T-helper 1 cell treated with Interleukin-12 subunit alpha and Interleukin-12 subunit beta and Interleukin-4 antibody, amounts not matched to agents 30 ng/mL and 1 ng/mL, for 36 hours (primary cell): ENCODE data around the gene MXI1. TPM values are rescaled to one million over a fixed set of nuclear protein-coding genes. Genes with fewer than 3 reads are reported as not detected.
"Not testable (repeated sequence)": the region's sequence is repeated elsewhere in the genome, so short reads cannot be mapped to it uniquely, and the experiment has no call there.

Experiments
- intact Hi-C: fragments of 100-400 bp; cut with micrococcal nuclease; formaldehyde crosslinking; loops from one replicate; pipeline ENCODE4 v1.15.1; 2024
- total RNA-seq: library from RNA; stranded (reverse); gene quantifications from 2 replicates; pipeline ENCODE4 v1.2.3, GENCODE V29; 2022

Gene MXI1
- total RNA-seq, 1 donor from 2014 or later = 16.7 TPM

GRCh38 chr10:110269374-110270318 is 62.2 kb downstream of the MXI1 start:
- intact Hi-C loops = loop anchor here (2.0 kb wide), 2 partner anchors 17 to 41 kb away; no protein-coding TSS in a partner anchor

DNA sequence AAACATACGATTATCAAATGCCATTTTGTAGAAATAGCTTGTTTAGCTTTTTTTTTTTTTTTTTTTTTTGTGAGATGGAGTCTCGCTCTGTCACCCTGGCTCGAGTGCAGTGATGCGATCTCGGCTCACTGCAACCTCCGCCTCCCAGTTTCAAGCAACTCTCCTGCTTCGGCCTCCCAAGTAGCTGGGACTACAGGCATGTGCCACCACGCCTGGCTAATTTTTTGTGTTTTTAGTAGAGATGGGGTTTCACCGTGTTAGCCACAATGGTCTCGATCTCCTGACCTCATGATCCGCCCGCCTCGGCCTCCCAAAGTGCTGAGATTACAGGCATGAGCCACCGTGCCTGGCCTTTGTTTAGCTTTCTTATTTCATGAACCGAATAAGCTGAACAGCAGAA is 65.6 kb downstream of the MXI1 start:
- intact Hi-C loops = not testable (repeated sequence)

GRCh38 chr10:110273474-110273873 is 66.1 kb downstream of the MXI1 start:
- intact Hi-C loops = no loop called here

DNA sequence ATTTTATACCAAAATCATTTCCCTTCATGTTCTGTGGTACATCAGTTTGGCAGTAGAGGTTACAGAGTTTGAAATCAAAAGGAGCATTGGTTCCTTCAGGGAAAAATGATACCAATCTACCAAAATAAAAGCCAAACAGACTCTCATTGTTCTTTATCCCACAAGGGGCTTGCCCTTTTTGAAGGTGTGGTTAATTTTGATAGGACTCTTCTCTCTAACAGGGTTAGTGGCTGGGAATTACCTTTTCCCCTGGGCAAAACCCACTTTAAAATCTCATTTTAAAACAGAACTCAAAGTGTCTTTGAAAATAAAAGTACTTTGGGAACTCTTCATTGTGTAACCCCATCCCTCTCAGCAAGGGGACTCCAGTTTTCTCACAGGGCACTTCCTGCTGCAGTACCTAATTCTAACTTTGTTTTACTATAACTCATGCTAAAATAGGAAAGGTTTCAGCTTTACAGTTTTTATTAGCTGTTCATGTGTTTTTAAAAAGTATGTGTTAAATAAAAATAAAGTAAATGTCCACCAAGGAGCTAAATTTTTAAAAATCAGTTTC is 66.7 kb downstream of the MXI1 start:
- intact Hi-C loops = no loop called here

- intact Hi-C loops = no loop called here
Observed at GRCh38 chr10:110274647-110275046, 67.2 kb downstream of the MXI1 start.

DNA sequence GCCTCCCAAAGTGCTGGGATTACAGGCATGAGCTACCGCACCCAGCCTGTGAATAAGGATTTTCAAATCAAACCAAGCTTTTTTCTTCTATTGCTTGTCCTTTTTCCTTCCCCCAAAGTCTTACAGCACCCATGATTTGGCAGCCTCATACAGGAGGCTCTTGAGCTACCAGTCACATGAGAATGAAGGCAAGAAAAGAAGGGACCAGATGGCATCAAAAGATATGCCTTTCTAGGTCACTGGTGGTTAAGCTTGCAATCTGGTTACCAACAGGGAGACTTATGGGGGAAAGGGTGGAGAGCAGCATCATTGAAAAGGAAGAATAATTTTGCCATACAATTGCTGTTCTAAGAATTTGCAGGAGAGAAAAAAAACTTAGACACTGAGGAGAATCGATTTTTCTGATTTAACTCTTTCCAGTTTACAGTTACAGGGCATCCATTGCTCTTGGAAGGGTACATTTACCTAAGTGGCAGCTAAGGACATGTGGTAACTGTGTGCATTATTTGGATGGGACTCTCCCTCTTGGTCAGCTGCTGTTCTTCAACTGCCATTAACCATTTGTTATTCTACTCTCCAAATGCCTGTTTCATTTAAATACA is 67.8 kb downstream of the MXI1 start:
- intact Hi-C loops = no loop called here

DNA sequence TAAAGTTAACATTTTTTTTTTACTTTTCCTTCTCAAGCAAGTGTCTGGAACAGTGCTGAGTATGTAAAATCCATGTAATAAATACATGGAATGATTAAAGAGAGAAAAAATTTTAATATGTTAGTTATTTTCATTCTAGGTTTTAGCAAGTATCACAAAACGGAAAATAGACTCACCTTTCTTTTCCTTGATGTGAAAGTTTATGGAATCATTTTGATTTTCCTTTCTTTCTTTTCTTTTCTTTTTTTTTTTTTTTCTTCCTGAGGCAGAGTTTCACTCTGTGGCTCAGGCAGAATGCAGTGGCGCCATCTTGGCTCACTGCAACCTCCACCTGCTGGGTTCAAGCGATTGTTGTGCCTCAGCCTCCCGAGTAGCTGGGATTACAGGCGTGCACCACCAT is 69.2 kb downstream of the MXI1 start:
- intact Hi-C loops = no loop called here

- intact Hi-C loops = no loop called here
Observed at GRCh38 chr10:110277591-110277990, 70.2 kb downstream of the MXI1 start.

DNA sequence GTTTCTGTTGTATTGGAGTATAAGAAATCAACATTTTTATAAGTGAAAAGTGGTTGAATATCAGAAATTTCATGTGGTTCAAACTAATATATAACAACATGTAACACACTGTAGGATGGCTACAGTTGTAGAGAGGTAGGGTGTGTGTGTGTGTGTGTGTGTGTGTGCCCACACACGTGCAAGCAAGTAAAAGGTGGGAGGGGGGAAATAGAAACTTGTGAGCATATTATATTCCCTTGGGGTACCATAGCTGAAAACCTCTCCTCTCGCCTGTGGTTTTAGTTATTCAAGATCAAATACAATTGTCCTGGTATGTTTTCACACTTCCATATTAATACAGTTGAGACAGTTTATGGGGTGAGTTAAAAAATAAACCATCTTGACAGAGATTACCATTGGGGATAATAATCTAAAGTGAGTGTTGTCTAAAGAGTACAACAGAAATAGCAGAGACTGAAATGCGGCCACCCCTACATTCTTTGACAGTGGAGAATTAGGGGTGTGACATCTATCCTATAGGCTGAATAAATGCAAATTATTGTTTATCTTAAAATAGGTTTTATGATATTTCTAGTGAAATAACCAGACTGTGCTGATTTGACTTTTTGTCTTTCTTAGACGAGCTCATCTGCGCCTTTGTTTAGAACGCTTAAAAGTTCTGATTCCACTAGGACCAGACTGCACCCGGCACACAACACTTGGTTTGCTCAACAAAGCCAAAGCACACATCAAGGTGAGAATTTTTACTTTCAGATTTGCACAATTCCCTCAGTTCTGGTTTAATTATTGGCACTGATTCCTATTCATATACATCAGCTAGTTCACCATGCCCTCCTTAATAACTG is 71.4 kb downstream of the MXI1 start:
- intact Hi-C loops = loop anchor here (1.0 kb wide), 5 partner anchors 51 to 394 kb away; no protein-coding TSS in a partner anchor

DNA sequence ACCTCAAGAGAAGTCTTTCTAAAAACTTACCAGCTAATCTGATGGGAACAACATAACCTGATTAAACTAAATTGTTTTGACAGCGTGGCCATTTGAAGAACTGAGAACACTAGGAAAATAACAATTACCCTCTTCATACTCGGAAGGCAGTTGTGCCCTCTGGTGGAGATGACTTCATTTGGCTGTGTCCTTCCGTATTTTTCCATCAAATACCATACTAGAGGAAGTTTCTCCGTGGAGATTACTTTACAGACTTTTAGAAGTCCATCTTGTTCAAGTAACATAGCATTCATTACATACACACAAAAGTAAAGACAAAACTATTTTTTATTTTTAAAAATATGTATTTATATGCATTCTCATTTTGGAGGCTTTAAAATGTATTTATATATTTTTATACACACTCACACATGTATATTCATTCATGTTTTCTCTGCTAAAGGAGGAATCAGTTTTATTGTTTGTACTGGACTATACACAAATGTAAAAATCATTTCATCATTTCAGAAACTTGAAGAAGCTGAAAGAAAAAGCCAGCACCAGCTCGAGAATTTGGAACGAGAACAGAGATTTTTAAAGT is 72.1 kb downstream of the MXI1 start:
- intact Hi-C loops = loop anchor here (1.0 kb wide), 5 partner anchors 52 to 395 kb away; no protein-coding TSS in a partner anchor

GRCh38 chr10:110284262-110284661 is 76.9 kb downstream of the MXI1 start:
- intact Hi-C loops = no loop called here

- intact Hi-C loops = no loop called here
Observed at GRCh38 chr10:110285501-110285900, 78.1 kb downstream of the MXI1 start.

- intact Hi-C loops = no loop called here
Observed at GRCh38 chr10:110286841-110287240, 79.4 kb downstream of the MXI1 start.

- intact Hi-C loops = no loop called here
Observed at GRCh38 chr10:110296966-110297365, 89.6 kb downstream of the MXI1 start.

DNA sequence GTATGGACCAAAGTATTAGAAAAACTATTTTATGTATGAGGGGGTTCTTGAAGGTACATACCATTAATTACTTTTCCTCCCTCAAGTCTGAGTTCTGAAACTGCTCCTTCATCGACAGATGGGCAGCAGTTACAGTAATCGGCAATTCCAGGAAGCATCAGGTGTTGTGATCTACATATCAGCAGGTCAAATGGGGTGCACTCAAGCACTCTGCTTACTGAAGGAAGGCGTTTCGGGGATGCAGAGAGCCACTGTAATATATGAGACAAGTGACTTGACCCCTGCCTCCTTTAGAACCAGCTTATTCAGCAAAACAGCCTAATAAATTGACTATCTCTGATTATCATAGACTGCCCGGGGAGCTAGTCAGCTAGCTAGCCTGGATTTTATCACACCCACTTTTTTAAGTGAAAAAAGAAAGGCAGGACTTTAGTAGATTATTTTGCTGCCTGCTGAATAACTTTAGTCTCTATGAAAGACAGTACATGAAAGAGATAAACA is 93.1 kb downstream of the MXI1 start:
- intact Hi-C loops = loop anchor here (10.0 kb wide), 2 partner anchors 444 to 1884 kb away; partner anchors contain the start of gene GPAM

GRCh38 chr10:110303681-110304080 is 96.3 kb downstream of the MXI1 start:
- intact Hi-C loops = loop anchor here (1.0 to 10.0 kb wide), 7 partner anchors 78 to 1881 kb away; partner anchors contain the start of gene GPAM

GRCh38 chr10:110304394-110304779 is 97.0 kb downstream of the MXI1 start:
- intact Hi-C loops = loop anchor here (1.0 to 10.0 kb wide), 7 partner anchors 79 to 1880 kb away; partner anchors contain the start of gene GPAM

DNA sequence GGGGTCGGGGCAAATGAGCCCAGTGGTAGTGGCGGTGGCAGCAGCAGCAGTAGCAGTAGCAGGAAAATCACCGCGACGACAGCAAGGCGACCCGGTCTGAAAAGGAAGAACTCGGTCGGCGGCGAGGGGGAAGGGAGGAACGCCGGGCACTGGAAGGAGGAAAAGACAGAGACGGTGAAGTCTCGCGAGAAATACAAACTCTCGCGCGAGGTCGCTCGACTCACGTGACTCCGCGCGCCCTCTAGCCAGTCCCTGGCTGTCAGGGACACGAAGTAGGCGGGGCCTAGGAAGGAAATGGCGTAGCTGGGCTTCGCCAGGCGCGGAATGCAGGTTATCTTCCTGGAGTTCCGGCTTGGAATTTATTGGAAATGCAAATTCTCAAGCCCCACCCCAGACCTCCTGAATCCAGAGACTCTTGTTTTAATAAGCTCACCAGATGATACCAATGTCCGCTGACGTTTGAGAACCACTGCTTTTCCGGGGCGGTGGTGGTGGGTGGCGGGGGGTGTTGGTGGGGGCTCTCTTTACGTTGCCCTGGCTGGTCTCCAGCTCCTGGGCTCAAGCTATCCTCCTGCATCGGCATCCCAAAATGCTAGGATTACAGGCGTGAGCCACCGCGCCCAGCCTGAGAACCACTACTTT is 97.5 kb downstream of the MXI1 start, which contains the start of gene SMNDC1:
SMNDC1 (minus strand) TSS at position 141 of the 642 bp plus-strand sequence. CDS start 1,333 bp downstream, outside the sequence.
- intact Hi-C loops = loop anchor here (1.0 to 10.0 kb wide), 11 partner anchors 80 to 1880 kb away; partner anchors contain the start of gene GPAM

DNA sequence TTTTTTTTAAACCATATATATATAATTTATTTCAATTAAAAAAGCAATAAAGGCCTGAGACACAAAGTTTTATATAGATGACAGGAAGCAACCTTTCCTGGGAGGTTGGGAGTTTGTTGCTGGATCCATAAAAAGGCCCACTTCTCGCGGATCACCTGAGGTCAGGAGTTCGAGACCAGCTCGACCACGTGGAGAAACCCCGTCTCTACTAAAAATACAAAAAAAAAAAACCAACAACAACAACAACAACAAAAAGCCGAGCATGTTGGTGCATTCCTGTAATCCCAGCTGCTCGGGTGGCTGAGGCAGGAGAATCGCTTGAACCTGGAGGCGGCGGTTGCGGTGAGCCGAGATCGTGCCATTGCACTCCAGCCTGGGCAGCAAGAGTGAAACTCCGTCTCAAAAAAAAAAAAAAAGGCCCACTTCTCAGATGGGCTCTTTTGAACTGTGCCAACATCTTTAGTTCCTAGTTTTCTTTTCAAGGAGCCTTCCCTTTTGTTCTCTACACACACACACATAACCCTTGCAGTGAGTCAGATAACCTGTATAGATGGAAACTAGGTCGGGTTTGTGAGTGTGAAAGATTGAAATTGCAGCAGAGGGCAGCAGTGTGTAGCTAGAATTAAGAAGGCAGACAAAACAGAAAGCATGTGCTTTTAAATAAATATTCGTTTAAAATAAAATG is 98.5 kb downstream of the MXI1 start:
- intact Hi-C loops = loop anchor here (1.0 to 10.0 kb wide), 18 partner anchors 18 to 1879 kb away; partner anchors contain the start of genes DUSP5, GPAM and SMC3
